ENCODE measurements around the gene VSTM2B. TPM values are rescaled to one million over a fixed set of nuclear protein-coding genes. Genes with fewer than 3 reads are reported as not detected.

VSTM2B gene
- total RNA-seq, 4 donors from 2014 or later = not detected

- H3K4me1 ChIP-seq = no peaks in the 10 kb centered on the region
- H3K27ac ChIP-seq = no peak overlapping the region
- no peaks in the 10 kb centered on the region for H3K36me3 ChIP-seq
- no peaks in the 10 kb centered on the region for H3K9me3 ChIP-seq
- peaks cover 0 to 86% (median 0%) of the 10 kb centered on the region in 4 donors for H3K27me3 ChIP-seq
- TF ChIP-seq POLR2A (IDR thresholded peaks at IDR 0.05) (no peak), CTCF (IDR thresholded peaks at IDR 0.05) (no peak)
- intact Hi-C loops (cut with DNase I) = no loop called here
- no CpG with 5 or more reads among the region's 3 CpGs for WGBS, 2 donors
- H3K4me3 ChIP-seq = no peak overlapping the region
- no peak for DNase-seq
These were observed 65.9 kb downstream of the VSTM2B start for GRCh38 chr19:29591670-29592069.

GRCh38 chr19:29593869-29594268 is 68.1 kb downstream of the VSTM2B start:
- no peaks in the 10 kb centered on the region for H3K9me3 ChIP-seq
- H3K4me1 ChIP-seq = no peaks in the 10 kb centered on the region
- WGBS, 2 donors = 50 to 74% methylated on average over 3 to 5 of the region's 6 CpGs
- no peak overlapping the region for H3K4me3 ChIP-seq
- peaks cover 0 to 95% (median 0%) of the 10 kb centered on the region in 4 donors for H3K27me3 ChIP-seq
- no peak for TF ChIP-seq POLR2A (IDR thresholded peaks at IDR 0.05)
- no peak for TF ChIP-seq CTCF (IDR thresholded peaks at IDR 0.05)
- intact Hi-C loops (cut with DNase I) = no loop called here
- DNase-seq = no peak
- no peak overlapping the region for H3K27ac ChIP-seq
- no peaks in the 10 kb centered on the region for H3K36me3 ChIP-seq

- no peak for DNase-seq
- no peak for TF ChIP-seq CTCF (IDR thresholded peaks at IDR 0.05)
- TF ChIP-seq POLR2A (IDR thresholded peaks at IDR 0.05) = no peak
- no peaks in the 10 kb centered on the region for H3K36me3 ChIP-seq
- no peak overlapping the region for H3K27ac ChIP-seq
- H3K27me3 ChIP-seq = peaks cover 0 to 73% (median 0%) of the 10 kb centered on the region in 4 donors
- 34 to 41% methylated on average over 9 to 10 of the region's 10 CpGs for WGBS, 2 donors
- no peaks in the 10 kb centered on the region for H3K9me3 ChIP-seq
- intact Hi-C loops (cut with DNase I) = no loop called here
- H3K4me3 ChIP-seq = no peak overlapping the region
- no peaks in the 10 kb centered on the region for H3K4me1 ChIP-seq
These were observed 70.4 kb downstream of the VSTM2B start for GRCh38 chr19:29596080-29596727.

GRCh38 chr19:29596885-29597525 is 71.2 kb downstream of the VSTM2B start:
- H3K36me3 ChIP-seq = no peaks in the 10 kb centered on the region
- TF ChIP-seq CTCF (IDR thresholded peaks at IDR 0.05) (peak in 1 of 6 experiments; percentile 5), POLR2A (IDR thresholded peaks at IDR 0.05) (no peak)
- no peak for DNase-seq
- 22 to 25% methylated on average over 9 of the region's 9 CpGs for WGBS, 2 donors
- intact Hi-C loops (cut with DNase I) = no loop called here
- peaks cover 0 to 65% (median 0%) of the 10 kb centered on the region in 4 donors for H3K27me3 ChIP-seq
- no peaks in the 10 kb centered on the region for H3K4me1 ChIP-seq
- no peak overlapping the region for H3K4me3 ChIP-seq
- no peaks in the 10 kb centered on the region for H3K9me3 ChIP-seq
- H3K27ac ChIP-seq = no peak overlapping the region

GRCh38 chr19:29598036-29598435 is 72.2 kb downstream of the VSTM2B start:
- 52 to 55% methylated on average over 5 to 7 of the region's 7 CpGs for WGBS, 2 donors
- intact Hi-C loops (cut with DNase I) = no loop called here
- DNase-seq = no peak
- Histone ChIP-seq H3K4me1 (no peaks in the 10 kb centered on the region), H3K27ac (no peak overlapping the region), H3K36me3 (no peaks in the 10 kb centered on the region), H3K27me3 (peaks cover 0 to 56% (median 0%) of the 10 kb centered on the region in 4 donors), H3K9me3 (no peaks in the 10 kb centered on the region), H3K4me3 (no peak overlapping the region)
- TF ChIP-seq POLR2A (IDR thresholded peaks at IDR 0.05) = no peak
- no peak for TF ChIP-seq CTCF (IDR thresholded peaks at IDR 0.05)
